HG03045 (cell line): Measurements from ENCODE around the gene VAMP4.

Source experiments
- ATAC-seq: cut with Tn5 transposase; IDR thresholded peaks from one replicate; pipeline ENCODE4 v1.9.1; 2021; ENCODE audit warnings: mild to moderate bottlenecking, moderate library complexity; ENCODE audit not compliant: unreplicated experiment

Gene VAMP4

DNA sequence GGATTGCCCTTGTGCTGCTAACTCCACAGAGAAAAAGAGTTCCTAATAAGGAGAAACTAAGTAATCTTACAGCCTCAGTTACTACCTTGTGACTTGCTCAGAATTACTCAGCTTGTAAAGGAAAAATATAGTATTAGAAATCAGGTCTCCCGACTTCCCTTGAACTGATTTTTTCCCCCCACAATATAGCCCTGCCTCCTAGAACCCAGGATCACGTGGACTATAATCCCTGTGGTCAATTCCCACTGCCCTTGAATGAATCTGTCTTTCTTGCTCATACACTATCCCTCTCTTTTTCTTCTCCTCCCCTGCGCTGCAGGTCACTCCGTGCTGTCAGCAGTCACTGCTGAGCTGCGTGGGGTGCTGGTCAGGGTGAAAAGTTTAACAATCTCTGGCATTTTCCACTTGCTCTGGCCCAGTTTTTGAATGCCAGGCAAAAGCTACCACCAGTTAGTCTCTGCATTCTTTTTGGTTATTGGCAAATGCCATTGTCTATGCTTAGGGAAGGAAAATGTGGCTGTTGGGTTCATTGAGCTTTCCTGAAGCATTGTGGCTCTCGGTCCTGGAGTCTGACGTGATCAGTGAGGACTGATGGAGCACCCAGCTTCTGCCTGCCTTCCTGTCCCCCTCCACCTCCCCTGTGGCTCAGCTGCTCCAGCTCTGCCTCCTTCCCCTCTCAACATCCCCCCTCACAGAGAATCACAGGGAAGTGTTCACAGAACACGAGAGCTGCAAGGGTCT is 87.5 kb downstream of the VAMP4 start:
- ATAC-seq, result no peak

- ATAC-seq, result no peak
Measured at GRCh38 chr1:171653796-171654195, 88.1 kb downstream of the VAMP4 start.

- no peak for ATAC-seq
Measured at GRCh38 chr1:171652234-171652822, 89.5 kb downstream of the VAMP4 start, which contains the start of gene MYOC. Gene MYOC, minus strand, starts transcription at chr1:171652688. Its CDS starts 77 bp downstream, at chr1:171652611.
